ENCODE data around the gene MAIP1. TPM values are rescaled to one million over a fixed set of nuclear protein-coding genes. Genes with fewer than 3 reads are reported as not detected.

The MAIP1 gene
- total and polyA plus RNA-seq, 2 of the 4 experiments (the other 2 are of a cell fraction): 14.2 to 16.8 TPM

DNA sequence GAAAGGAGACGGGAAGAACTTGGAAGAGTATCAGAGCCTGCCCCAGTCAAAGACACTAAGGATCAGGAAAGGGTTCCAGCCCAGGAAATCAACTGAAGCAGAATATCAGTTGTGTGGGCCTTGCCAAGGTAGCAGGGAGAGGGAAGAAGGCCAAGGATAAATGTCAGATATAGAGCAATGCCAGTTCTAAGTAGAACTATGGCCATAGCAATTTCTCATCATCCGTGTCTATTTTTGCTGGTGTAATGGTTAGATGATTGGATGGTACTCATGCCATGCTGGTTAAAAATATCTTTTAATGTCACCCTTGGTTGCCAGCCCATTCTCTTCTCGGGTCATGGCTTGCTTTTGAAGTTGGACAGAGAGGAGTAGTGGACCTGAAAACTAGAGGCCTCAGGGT lies 41.9 kb downstream of the MAIP1 start:
- H2AFZ ChIP-seq (replicated peaks; ENCODE audit: low read length, poor library complexity): no peak overlapping the region
- no peak overlapping the region for H2BK15ac ChIP-seq (ENCODE audit: low read depth, low read length)
- in situ Hi-C loops (cut with MboI; ENCODE audit: low sequenced_read_pairs) (no loop called here), intact Hi-C loops (cut with micrococcal nuclease) (no loop called here), dilution Hi-C loops (cut with HindIII; ENCODE audit: low sequenced_read_pairs, unreplicated experiment) (no loop called here)
- no peaks in the 10 kb centered on the region for H3K36me3 ChIP-seq (ENCODE audit: control insufficient read depth, insufficient read depth, low read length)
- H3K14ac ChIP-seq (replicated peaks; ENCODE audit: low read depth, low read length): no peak overlapping the region
- H3K9me3 ChIP-seq (ENCODE audit: control insufficient read depth, insufficient read depth, low read length): no peaks in the 10 kb centered on the region
- H3K18ac ChIP-seq (ENCODE audit: low read depth, low read length): no peak overlapping the region
- H4K5ac ChIP-seq (ENCODE audit: low read depth, low read length): no peak overlapping the region
- TF ChIP-seq MAFK (IDR thresholded peaks at IDR 0.05; ENCODE audit: low read depth, low read length) (no peak), MXI1 (IDR thresholded peaks at IDR 0.05; ENCODE audit: borderline replicate concordance, low read depth, low read length) (no peak)
- TF ChIP-seq, protein P1, sequence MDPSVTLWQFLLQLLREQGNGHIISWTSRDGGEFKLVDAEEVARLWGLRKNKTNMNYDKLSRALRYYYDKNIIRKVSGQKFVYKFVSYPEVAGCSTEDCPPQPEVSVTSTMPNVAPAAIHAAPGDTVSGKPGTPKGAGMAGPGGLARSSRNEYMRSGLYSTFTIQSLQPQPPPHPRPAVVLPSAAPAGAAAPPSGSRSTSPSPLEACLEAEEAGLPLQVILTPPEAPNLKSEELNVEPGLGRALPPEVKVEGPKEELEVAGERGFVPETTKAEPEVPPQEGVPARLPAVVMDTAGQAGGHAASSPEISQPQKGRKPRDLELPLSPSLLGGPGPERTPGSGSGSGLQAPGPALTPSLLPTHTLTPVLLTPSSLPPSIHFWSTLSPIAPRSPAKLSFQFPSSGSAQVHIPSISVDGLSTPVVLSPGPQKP (IDR thresholded peaks at IDR 0.05; ENCODE audit: borderline replicate concordance, low read depth, low read length): no peak
- TF ChIP-seq, protein P2, sequence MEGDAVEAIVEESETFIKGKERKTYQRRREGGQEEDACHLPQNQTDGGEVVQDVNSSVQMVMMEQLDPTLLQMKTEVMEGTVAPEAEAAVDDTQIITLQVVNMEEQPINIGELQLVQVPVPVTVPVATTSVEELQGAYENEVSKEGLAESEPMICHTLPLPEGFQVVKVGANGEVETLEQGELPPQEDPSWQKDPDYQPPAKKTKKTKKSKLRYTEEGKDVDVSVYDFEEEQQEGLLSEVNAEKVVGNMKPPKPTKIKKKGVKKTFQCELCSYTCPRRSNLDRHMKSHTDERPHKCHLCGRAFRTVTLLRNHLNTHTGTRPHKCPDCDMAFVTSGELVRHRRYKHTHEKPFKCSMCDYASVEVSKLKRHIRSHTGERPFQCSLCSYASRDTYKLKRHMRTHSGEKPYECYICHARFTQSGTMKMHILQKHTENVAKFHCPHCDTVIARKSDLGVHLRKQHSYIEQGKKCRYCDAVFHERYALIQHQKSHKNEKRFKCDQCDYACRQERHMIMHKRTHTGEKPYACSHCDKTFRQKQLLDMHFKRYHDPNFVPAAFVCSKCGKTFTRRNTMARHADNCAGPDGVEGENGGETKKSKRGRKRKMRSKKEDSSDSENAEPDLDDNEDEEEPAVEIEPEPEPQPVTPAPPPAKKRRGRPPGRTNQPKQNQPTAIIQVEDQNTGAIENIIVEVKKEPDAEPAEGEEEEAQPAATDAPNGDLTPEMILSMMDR (conservative IDR thresholded peaks at IDR 0.05; ENCODE audit: low read depth, low read length): no peak
- peaks cover 2% of the 10 kb centered on the region; the same call in 1 of the 2 replicates for H3K4me1 ChIP-seq (ENCODE audit: control insufficient read depth, insufficient read depth, low read length)
- no peaks in the 10 kb centered on the region for H3K79me1 ChIP-seq (ENCODE audit: low read depth in 1 of 2, low read length in 2 of 2)
- no peak overlapping the region for H3K27ac ChIP-seq (ENCODE audit: insufficient read depth, low read length)
- no peak overlapping the region for H3K4me2 ChIP-seq (ENCODE audit: low read depth, low read length)
- no peak overlapping the region for H3K56ac ChIP-seq (ENCODE audit: extremely low read depth, insufficient read depth, low read length)
- no peak overlapping the region for H3K4me3 ChIP-seq (ENCODE audit: insufficient read depth, low read depth, low read length)
- no peak overlapping the region for H3K9ac ChIP-seq (ENCODE audit: low read depth, low read length)
- no peaks in the 10 kb centered on the region for H3K9me1 ChIP-seq (ENCODE audit: insufficient read depth, low read length)
- no peak overlapping the region for H2BK5ac ChIP-seq (ENCODE audit: low read depth, low read length, poor library complexity, severe bottlenecking)
- BruUV-seq (replicated peaks): no TSS peak
- H4K20me1 ChIP-seq (ENCODE audit: insufficient read depth, low read length): no peaks in the 10 kb centered on the region
- H2BK120ac ChIP-seq (ENCODE audit: low read depth, low read length): no peak overlapping the region
- 100% methylated on average over 1 of the region's 3 CpGs; no CpG with 5 or more reads in 1 of the 2 experiments for WGBS, 2 experiments (ENCODE audit: extremely low coverage in 2 of 2, insufficient read length in 1 of 2)
- POLR2A ChIA-PET (ENCODE audit: unreplicated experiment): no interaction called here
- H3K23ac ChIP-seq (ENCODE audit: low read depth, low read length): no peak overlapping the region
- H2AK9ac ChIP-seq (replicated peaks; ENCODE audit: low read depth, low read length, poor library complexity): no peak overlapping the region
- DNase-seq (no peak), ATAC-seq (ENCODE audit: low read depth) (no peak)
- CTCF ChIA-PET: no interaction called here
- H2BK20ac ChIP-seq (ENCODE audit: low read depth, low read length): no peak overlapping the region
- H2AK5ac ChIP-seq (ENCODE audit: low read depth, low read length): no peak overlapping the region
- no peaks in the 10 kb centered on the region for H3K27me3 ChIP-seq (ENCODE audit: control insufficient read depth, insufficient read depth, low read length)
- H3K4ac ChIP-seq (ENCODE audit: low read depth, low read length): no peak overlapping the region
- no peak overlapping the region for H4K8ac ChIP-seq (ENCODE audit: low read depth in 2 of 2, low read length in 2 of 2)
- no peak overlapping the region for H4K91ac ChIP-seq (ENCODE audit: insufficient read depth, low read depth, low read length)
